HepG2 (cell line): ENCODE results near the gene METRN. TPM values are rescaled to one million over a fixed set of nuclear protein-coding genes. Genes with fewer than 3 reads are reported as not detected.

Experiments
- GZF1 ChIP-seq: sonication (generic); formaldehyde crosslinking; IDR thresholded peaks from 2 replicates; pipeline ENCODE4 v1.5.1; 2020; ENCODE audit warnings: mild to moderate bottlenecking, missing genetic modification reagents
- HDAC2 ChIP-seq: sonication (generic); formaldehyde crosslinking; IDR thresholded peaks from 2 replicates; pipeline ENCODE4 v1.4.0; 2020; ENCODE audit warnings: missing genetic modification reagents
- HDAC6 ChIP-seq: fragments of 200-600 bp; sonication (generic); IDR thresholded peaks from 2 replicates; pipeline ENCODE4 v1.7.0; 2017; ENCODE audit warnings: mild to moderate bottlenecking, antibody characterized with exemption, low read length, low read depth
- MAF1 ChIP-seq: sonication (generic); formaldehyde crosslinking; IDR thresholded peaks from 2 replicates; pipeline ENCODE4 v1.5.0; 2020; ENCODE audit warnings: missing genetic modification reagents, borderline replicate concordance
- MBNL3 ChIP-seq: fragments of 250-450 bp; sonication (Bioruptor Pico); conservative IDR thresholded peaks from 2 replicates; pipeline ENCODE4 v1.8.0; 2022; ENCODE audit warnings: mild to moderate bottlenecking, inconsistent platforms
- NFIB ChIP-seq: sonication (generic); formaldehyde crosslinking; IDR thresholded peaks from 2 replicates; pipeline ENCODE4 v1.9.0; 2021; ENCODE audit warnings: missing genetic modification reagents, mild to moderate bottlenecking, borderline replicate concordance
- NR2F1 ChIP-seq, 2 experiments: fragments of 450-650 bp in 1 of 2; formaldehyde crosslinking in 1 of 2; IDR thresholded peaks; 2 replicates each; pipeline versions ENCODE4 v1.5.0 to v1.6.1; 2016 to 2020; ENCODE audit warnings: mild to moderate bottlenecking in 1 of 2, missing compliant biosample characterization in 1 of 2, missing genetic modification reagents in 1 of 2, moderate library complexity in 1 of 2
- ZFP36L1 ChIP-seq: sonication (generic); formaldehyde crosslinking; IDR thresholded peaks from 2 replicates; pipeline ENCODE4 v1.8.0; 2022; ENCODE audit warnings: mild to moderate bottlenecking, missing genetic modification reagents, moderate library complexity
- ZFP41 ChIP-seq: sonication (generic); formaldehyde crosslinking; IDR thresholded peaks from 2 replicates; pipeline ENCODE4 v1.4.0; 2020; ENCODE audit warnings: mild to moderate bottlenecking, missing genetic modification reagents, borderline replicate concordance
- ZNF549 ChIP-seq: sonication (generic); formaldehyde crosslinking; IDR thresholded peaks from 2 replicates; pipeline ENCODE4 v1.5.0; 2020; ENCODE audit warnings: missing genetic modification reagents
- ZNF567 ChIP-seq: sonication (generic); formaldehyde crosslinking; IDR thresholded peaks from 2 replicates; pipeline ENCODE4 v1.8.1; 2023; ENCODE audit warnings: mild to moderate bottlenecking, missing genetic modification reagents, borderline replicate concordance
- ZNF616 ChIP-seq: sonication (generic); formaldehyde crosslinking; IDR thresholded peaks from 2 replicates; pipeline ENCODE4 v1.5.0; 2020; ENCODE audit warnings: low read depth, mild to moderate bottlenecking, missing genetic modification reagents
- ZNF672 ChIP-seq: sonication (generic); formaldehyde crosslinking; IDR thresholded peaks from 2 replicates; pipeline ENCODE4 v1.8.1; 2022; ENCODE audit warnings: missing genetic modification reagents
- ZNF724P ChIP-seq: sonication (generic); formaldehyde crosslinking; IDR thresholded peaks from 2 replicates; pipeline ENCODE4 v1.8.0; 2022; ENCODE audit warnings: missing genetic modification reagents, borderline replicate concordance
- ZNF788 ChIP-seq: sonication (generic); formaldehyde crosslinking; IDR thresholded peaks from 2 replicates; pipeline ENCODE4 v1.5.0; 2020; ENCODE audit warnings: mild to moderate bottlenecking, missing genetic modification reagents, borderline replicate concordance
- polyA plus RNA-seq, 8 experiments: library from polyadenylated mRNA; depleted of rRNA in 3 of 8; stranded (reverse) in 7 of 8; unstranded in 1 of 8; fragments of >200 nt; fragmentation: Illumina TruSeq in 4 of 8; extraction: Trizol in 4 of 8; gene quantifications; 2 replicates each; pipeline versions ENCODE4 v1.2.1 to v1.2.3, GENCODE V29; 2011 to 2016; ENCODE audit warnings: low read depth in 4 of 8, missing spikeins in 1 of 8, mixed read lengths in 1 of 8; ENCODE audit not compliant: insufficient read depth in 1 of 8
- total RNA-seq, 5 experiments: library from RNA; depleted of rRNA; stranded (reverse); fragments of >200 nt; fragmentation: Illumina TruSeq; extraction: Trizol; gene quantifications; 2 replicates each; pipeline ENCODE4 v1.2.3, GENCODE V29; 2016; ENCODE audit warnings: low read depth in 1 of 5
- TF ChIP-seq, protein P1 (sequence below): sonication (generic); formaldehyde crosslinking; IDR thresholded peaks from 2 replicates; pipeline ENCODE4 v1.5.0; 2020; ENCODE audit warnings: mild to moderate bottlenecking, missing genetic modification reagents
- TF ChIP-seq, protein P2 (sequence below): sonication (generic); formaldehyde crosslinking; IDR thresholded peaks from 2 replicates; pipeline ENCODE4 v1.5.0; 2020; ENCODE audit warnings: mild to moderate bottlenecking, missing genetic modification reagents, borderline replicate concordance
- TF ChIP-seq, protein P3 (sequence below): sonication (generic); formaldehyde crosslinking; IDR thresholded peaks from 2 replicates; pipeline ENCODE4 v1.8.1; 2022; ENCODE audit warnings: low read depth, mild to moderate bottlenecking, missing genetic modification reagents

Gene METRN
- total and polyA plus RNA-seq, 2 of the 13 experiments (the other 11 are each of a cell fraction or from before 2014, with no cell fraction given): 25.5 to 46.1 TPM

DNA sequence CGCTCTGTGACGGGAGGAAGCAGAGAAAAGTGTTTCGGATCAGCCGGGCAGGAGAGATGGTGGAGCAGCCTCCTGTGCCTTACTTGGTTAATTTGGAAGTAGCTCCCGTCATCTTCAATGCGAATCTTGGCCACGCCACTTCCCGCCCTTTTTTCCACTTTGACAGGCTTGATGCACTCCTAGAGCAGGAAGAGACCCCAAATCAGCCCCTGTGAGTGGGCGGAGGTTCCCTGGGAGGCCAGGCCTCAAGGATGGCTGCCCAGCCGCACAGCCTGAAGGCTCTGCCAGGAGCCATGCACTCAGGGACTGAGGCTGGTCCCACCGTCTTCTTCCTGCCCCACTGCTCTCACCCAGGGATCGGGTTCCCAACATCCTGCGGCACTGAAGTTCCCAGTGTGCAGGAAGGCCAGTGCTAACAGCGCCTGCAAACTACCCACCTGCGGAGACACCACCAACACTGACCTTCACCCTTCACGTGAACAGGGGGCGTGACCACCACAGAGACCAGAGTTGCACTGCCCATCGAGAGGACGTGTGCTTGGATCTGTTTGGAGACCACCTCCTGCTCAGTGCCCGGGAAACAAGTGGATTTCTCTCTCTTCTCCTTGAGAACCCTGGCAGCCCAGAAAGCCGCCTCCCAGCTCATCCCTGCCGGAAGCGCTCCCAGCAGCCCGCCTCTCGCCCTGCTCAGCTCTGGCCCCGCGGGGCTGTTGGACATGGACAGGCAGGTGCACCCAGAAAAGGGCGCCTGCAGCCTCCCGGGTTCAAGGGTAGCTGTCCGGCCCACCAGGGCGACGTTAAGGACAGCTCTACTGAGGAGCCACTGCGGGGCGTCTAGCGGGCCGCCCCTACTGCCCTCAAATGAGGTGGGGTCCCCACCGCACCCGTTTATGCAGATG is 24.9 kb downstream of the METRN start (continued):
- no peak for TF ChIP-seq MAF1
- 0 out of 2 replicates have a peak, but pooled peaks have one; percentile 29 for TF ChIP-seq HDAC2 (CRISPR knock-in tag)
- no peak for TF ChIP-seq ZNF549 (CRISPR knock-in tag)
- no peak for TF ChIP-seq NFIB
- TF ChIP-seq, protein P1, sequence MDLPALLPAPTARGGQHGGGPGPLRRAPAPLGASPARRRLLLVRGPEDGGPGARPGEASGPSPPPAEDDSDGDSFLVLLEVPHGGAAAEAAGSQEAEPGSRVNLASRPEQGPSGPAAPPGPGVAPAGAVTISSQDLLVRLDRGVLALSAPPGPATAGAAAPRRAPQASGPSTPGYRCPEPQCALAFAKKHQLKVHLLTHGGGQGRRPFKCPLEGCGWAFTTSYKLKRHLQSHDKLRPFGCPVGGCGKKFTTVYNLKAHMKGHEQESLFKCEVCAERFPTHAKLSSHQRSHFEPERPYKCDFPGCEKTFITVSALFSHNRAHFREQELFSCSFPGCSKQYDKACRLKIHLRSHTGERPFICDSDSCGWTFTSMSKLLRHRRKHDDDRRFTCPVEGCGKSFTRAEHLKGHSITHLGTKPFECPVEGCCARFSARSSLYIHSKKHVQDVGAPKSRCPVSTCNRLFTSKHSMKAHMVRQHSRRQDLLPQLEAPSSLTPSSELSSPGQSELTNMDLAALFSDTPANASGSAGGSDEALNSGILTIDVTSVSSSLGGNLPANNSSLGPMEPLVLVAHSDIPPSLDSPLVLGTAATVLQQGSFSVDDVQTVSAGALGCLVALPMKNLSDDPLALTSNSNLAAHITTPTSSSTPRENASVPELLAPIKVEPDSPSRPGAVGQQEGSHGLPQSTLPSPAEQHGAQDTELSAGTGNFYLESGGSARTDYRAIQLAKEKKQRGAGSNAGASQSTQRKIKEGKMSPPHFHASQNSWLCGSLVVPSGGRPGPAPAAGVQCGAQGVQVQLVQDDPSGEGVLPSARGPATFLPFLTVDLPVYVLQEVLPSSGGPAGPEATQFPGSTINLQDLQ: no peak
- TF ChIP-seq MBNL3 (CRISPR knock-in tag): no peak
- 0 out of 2 replicates have a peak, but pooled peaks have one; percentile 34 for TF ChIP-seq ZNF616 (CRISPR knock-in tag)
- TF ChIP-seq ZNF724P: no peak
- TF ChIP-seq NR2F1 (CRISPR knock-in tag; IDR thresholded peaks at IDR 0.05): peak in 1 of 2 experiments; percentile 42; a peak in 1 of 4 replicates
- no peak for TF ChIP-seq ZNF567
- TF ChIP-seq ZFP36L1 (CRISPR knock-in tag): no peak
- no peak for TF ChIP-seq ZNF788 (CRISPR knock-in tag)
- 0 out of 2 replicates have a peak, but pooled peaks have one; percentile 11 for TF ChIP-seq GZF1 (CRISPR knock-in tag)
- TF ChIP-seq, protein P2, sequence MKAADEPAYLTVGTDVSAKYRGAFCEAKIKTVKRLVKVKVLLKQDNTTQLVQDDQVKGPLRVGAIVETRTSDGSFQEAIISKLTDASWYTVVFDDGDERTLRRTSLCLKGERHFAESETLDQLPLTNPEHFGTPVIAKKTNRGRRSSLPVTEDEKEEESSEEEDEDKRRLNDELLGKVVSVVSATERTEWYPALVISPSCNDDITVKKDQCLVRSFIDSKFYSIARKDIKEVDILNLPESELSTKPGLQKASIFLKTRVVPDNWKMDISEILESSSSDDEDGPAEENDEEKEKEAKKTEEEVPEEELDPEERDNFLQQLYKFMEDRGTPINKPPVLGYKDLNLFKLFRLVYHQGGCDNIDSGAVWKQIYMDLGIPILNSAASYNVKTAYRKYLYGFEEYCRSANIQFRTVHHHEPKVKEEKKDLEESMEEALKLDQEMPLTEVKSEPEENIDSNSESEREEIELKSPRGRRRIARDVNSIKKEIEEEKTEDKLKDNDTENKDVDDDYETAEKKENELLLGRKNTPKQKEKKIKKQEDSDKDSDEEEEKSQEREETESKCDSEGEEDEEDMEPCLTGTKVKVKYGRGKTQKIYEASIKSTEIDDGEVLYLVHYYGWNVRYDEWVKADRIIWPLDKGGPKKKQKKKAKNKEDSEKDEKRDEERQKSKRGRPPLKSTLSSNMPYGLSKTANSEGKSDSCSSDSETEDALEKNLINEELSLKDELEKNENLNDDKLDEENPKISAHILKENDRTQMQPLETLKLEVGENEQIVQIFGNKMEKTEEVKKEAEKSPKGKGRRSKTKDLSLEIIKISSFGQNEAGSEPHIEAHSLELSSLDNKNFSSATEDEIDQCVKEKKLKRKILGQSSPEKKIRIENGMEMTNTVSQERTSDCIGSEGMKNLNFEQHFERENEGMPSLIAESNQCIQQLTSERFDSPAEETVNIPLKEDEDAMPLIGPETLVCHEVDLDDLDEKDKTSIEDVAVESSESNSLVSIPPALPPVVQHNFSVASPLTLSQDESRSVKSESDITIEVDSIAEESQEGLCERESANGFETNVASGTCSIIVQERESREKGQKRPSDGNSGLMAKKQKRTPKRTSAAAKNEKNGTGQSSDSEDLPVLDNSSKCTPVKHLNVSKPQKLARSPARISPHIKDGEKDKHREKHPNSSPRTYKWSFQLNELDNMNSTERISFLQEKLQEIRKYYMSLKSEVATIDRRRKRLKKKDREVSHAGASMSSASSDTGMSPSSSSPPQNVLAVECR: peak; percentile 43; the same call in 1 of the 2 replicates
- no peak for TF ChIP-seq ZFP41 (CRISPR knock-in tag)
- TF ChIP-seq, protein P3, sequence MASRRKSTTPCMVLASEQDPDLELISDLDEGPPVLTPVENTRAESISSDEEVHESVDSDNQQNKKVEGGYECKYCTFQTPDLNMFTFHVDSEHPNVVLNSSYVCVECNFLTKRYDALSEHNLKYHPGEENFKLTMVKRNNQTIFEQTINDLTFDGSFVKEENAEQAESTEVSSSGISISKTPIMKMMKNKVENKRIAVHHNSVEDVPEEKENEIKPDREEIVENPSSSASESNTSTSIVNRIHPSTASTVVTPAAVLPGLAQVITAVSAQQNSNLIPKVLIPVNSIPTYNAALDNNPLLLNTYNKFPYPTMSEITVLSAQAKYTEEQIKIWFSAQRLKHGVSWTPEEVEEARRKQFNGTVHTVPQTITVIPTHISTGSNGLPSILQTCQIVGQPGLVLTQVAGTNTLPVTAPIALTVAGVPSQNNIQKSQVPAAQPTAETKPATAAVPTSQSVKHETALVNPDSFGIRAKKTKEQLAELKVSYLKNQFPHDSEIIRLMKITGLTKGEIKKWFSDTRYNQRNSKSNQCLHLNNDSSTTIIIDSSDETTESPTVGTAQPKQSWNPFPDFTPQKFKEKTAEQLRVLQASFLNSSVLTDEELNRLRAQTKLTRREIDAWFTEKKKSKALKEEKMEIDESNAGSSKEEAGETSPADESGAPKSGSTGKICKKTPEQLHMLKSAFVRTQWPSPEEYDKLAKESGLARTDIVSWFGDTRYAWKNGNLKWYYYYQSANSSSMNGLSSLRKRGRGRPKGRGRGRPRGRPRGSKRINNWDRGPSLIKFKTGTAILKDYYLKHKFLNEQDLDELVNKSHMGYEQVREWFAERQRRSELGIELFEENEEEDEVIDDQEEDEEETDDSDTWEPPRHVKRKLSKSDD (CRISPR knock-in tag): peak; percentile 45; the same call in 1 of the 2 replicates
- no peak for TF ChIP-seq HDAC6
- no peak for TF ChIP-seq ZNF672
